Neuronal stem cell (in vitro differentiated cells): ENCODE results near the gene ADAMTSL5.

Experiments used
- DNase-seq: peaks from one replicate; pipeline ENCODE4 v3.0.0-alpha.2; 2013; ENCODE audit warnings: low spot score
- H2AFZ ChIP-seq: one replicate; pipeline ENCODE4 v1.6.1; 2013; ENCODE audit warnings: mild to moderate bottlenecking, low read length, inconsistent platforms
- H2AK5ac ChIP-seq: 2 replicates; pipeline ENCODE4 v1.6.1; 2013; ENCODE audit warnings: low read depth, mild to moderate bottlenecking, inconsistent platforms, low read length, moderate library complexity, mixed read lengths
- H2BK120ac ChIP-seq: 2 replicates; pipeline ENCODE4 v1.6.1; 2013; ENCODE audit warnings: low read depth, mild to moderate bottlenecking, inconsistent platforms, low read length, moderate library complexity, mixed read lengths
- H2BK12ac ChIP-seq: one replicate; pipeline ENCODE4 v1.6.1; 2013; ENCODE audit warnings: low read length, inconsistent platforms
- H2BK15ac ChIP-seq: 2 replicates; pipeline ENCODE4 v1.6.1; 2013; ENCODE audit warnings: mild to moderate bottlenecking, low read length, inconsistent platforms, mixed read lengths
- H2BK5ac ChIP-seq: one replicate; pipeline ENCODE4 v1.6.1; 2013; ENCODE audit warnings: inconsistent platforms, mild to moderate bottlenecking, low read length, moderate library complexity
- H3K14ac ChIP-seq: one replicate; pipeline ENCODE4 v1.6.1; 2013; ENCODE audit warnings: low read length, inconsistent platforms
- H3K18ac ChIP-seq: 2 replicates; pipeline ENCODE4 v1.6.1; 2013; ENCODE audit warnings: low read length, inconsistent platforms
- H3K23ac ChIP-seq: 2 replicates; pipeline ENCODE4 v1.6.1; 2013; ENCODE audit warnings: low read depth, mild to moderate bottlenecking, mixed read lengths, low read length, inconsistent platforms; ENCODE audit not compliant: poor library complexity
- H3K27ac ChIP-seq: replicated peaks from 3 replicates; pipeline ENCODE4 v1.5.1; 2013; ENCODE audit warnings: low read length, inconsistent platforms
- H3K27me3 ChIP-seq, 3 experiments: 2 replicates each; pipeline ENCODE4 v1.6.1; 2013; ENCODE audit warnings: low read length in 3 of 3, mild to moderate bottlenecking in 2 of 3, inconsistent platforms in 1 of 3, low read depth in 1 of 3, mixed read lengths in 1 of 3, moderate library complexity in 1 of 3; ENCODE audit not compliant: control insufficient read depth in 3 of 3, insufficient read depth in 3 of 3
- H3K36me3 ChIP-seq, 2 donors: replicated peaks in 1 of 2; 2 replicates each; pipeline ENCODE4 v1.6.1; 2013; ENCODE audit warnings: low read length in 2 of 2; ENCODE audit not compliant: control insufficient read depth in 2 of 2, insufficient read depth in 2 of 2
- H3K4ac ChIP-seq: 2 replicates; pipeline ENCODE4 v1.6.1; 2013; ENCODE audit warnings: inconsistent platforms, mild to moderate bottlenecking, low read length, moderate library complexity
- H3K4me1 ChIP-seq, 2 donors: 1 replicate in 1 of 2; 2 replicates in 1 of 2; pipeline ENCODE4 v1.6.1; 2013; ENCODE audit warnings: low read length in 2 of 2, low read depth in 1 of 2; ENCODE audit not compliant: control insufficient read depth in 2 of 2, insufficient read depth in 1 of 2
- H3K4me2 ChIP-seq: one replicate; pipeline ENCODE4 v1.6.1; 2013; ENCODE audit warnings: mild to moderate bottlenecking, low read length, inconsistent platforms; ENCODE audit not compliant: insufficient read depth, poor library complexity, severe bottlenecking
- H3K4me3 ChIP-seq, 2 donors: 2 replicates each; pipeline ENCODE4 v1.5.1; 2013; ENCODE audit warnings: low read length in 2 of 2, mild to moderate bottlenecking in 2 of 2, inconsistent platforms in 1 of 2, moderate library complexity in 1 of 2
- H3K79me1 ChIP-seq: one replicate; pipeline ENCODE4 v1.6.1; 2013; ENCODE audit warnings: low read depth, mild to moderate bottlenecking, inconsistent platforms, low read length, moderate library complexity
- H3K9ac ChIP-seq: one replicate; pipeline ENCODE4 v1.6.1; 2013; ENCODE audit warnings: mild to moderate bottlenecking, low read depth, low read length, inconsistent platforms; ENCODE audit not compliant: poor library complexity
- H3K9me3 ChIP-seq, 2 donors: replicated peaks in 1 of 2; 2 replicates each; pipeline versions ENCODE3 to v1.6.1; 2013; ENCODE audit warnings: low read length in 2 of 2, mild to moderate bottlenecking in 2 of 2, inconsistent platforms in 1 of 2, low read depth in 1 of 2, mixed read lengths in 1 of 2, moderate library complexity in 1 of 2; ENCODE audit not compliant: control insufficient read depth in 2 of 2, insufficient read depth in 1 of 2
- H4K8ac ChIP-seq: one replicate; pipeline ENCODE4 v1.6.1; 2013; ENCODE audit warnings: low read depth, mild to moderate bottlenecking, inconsistent platforms, low read length, moderate library complexity
- H4K91ac ChIP-seq: one replicate; pipeline ENCODE4 v1.6.1; 2013; ENCODE audit warnings: low read length, low read depth, mild to moderate bottlenecking, inconsistent platforms; ENCODE audit not compliant: poor library complexity
- WGBS, 2 donors: extraction: QIAGEN DNeasy Blood & Tissue Kit; methylation state at CpG; one replicate each; pipeline ENCODE4 v1.1.7; 2013; ENCODE audit warnings: missing lambda C conversion rate in 2 of 2, mixed read lengths in 1 of 2; ENCODE audit not compliant: insufficient read length in 2 of 2, insufficient replicate concordance in 1 of 2; ENCODE audit errors: extremely low coverage in 2 of 2; 5-methylcytosine and 5-hydroxymethylcytosine counted together

Gene ADAMTSL5

GRCh38 chr19:1473085-1473851 lies 39.6 kb downstream of the ADAMTSL5 start:
- no peak overlapping the region for H2BK12ac ChIP-seq
- H2BK15ac ChIP-seq, result peak overlapping the region; percentile 56
- H3K36me3 ChIP-seq, result peaks cover 2 to 41% of the 10 kb centered on the region in 2 donors
- peaks cover 0 to 35% (median 17%) of the 10 kb centered on the region in 3 experiments for H3K27me3 ChIP-seq
- no peak overlapping the region for H2BK5ac ChIP-seq
- peak overlapping the region; percentile 18 for H3K18ac ChIP-seq
- H3K4me1 ChIP-seq, result peaks cover 7 to 21% of the 10 kb centered on the region in 2 donors
- H3K9ac ChIP-seq, result peak overlapping the region; percentile 30
- H2AK5ac ChIP-seq, result peak overlapping the region; percentile 34
- no peak overlapping the region for H4K8ac ChIP-seq
- no peak overlapping the region for H3K4ac ChIP-seq
- WGBS, 2 donors, result no CpG with 5 or more reads among the region's 20 CpGs
- H2BK120ac ChIP-seq, result no peak overlapping the region
- H3K9me3 ChIP-seq, result peaks cover 0 to 3% of the 10 kb centered on the region in 2 donors
- no peak overlapping the region for H2AFZ ChIP-seq
- no peak overlapping the region for H3K27ac ChIP-seq
- H3K14ac ChIP-seq, result peak overlapping the region; percentile 96
- peak overlapping the region; percentile 83 for H3K23ac ChIP-seq
- no peak overlapping the region for H3K4me2 ChIP-seq
- H3K4me3 ChIP-seq, result no peak overlapping the region
- DNase-seq, result no peak
- peaks cover 22% of the 10 kb centered on the region for H3K79me1 ChIP-seq
- no peak overlapping the region for H4K91ac ChIP-seq

DNA sequence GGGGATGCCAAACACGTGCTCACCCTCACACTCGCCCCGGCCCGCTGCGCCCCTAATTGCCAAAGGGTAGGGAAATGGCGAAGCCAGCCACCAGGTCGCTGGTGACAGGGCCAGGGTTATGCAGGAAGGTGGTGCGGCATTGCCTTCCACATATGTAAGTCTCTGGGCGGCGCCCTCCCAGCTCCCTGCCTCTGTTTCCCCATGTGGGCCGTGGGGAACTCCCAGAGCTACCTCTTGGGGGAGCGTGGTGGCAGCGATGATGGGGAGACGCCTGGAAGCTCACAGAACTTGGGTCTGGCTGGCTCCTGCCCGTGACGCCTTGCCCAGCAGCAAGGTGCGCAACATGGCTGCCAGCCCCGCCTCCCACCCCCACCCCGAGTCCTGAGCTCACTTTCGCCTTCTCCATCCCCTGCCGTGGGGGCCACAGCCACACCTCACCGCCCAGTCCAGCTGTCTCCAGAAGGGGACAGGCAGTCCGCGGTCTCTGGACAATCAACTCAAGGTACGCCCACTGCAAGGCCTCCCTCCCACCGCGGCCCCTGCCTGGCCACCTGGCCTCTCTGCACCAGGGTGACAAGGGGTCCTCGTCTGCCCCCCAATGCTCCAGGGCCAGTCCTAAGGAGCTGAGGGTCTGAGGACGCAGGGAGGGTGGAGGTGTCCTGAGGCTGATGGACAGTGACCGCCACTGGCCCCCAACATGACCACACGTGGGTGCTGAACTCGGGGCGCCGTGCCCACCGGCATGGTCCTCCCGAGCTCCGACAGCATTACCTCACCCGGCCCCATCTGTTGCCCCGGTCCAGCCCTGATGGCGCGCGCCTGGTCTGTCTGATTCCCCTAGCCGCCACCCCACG lies 40.4 kb downstream of the ADAMTSL5 start:
- peaks cover 0 to 43% (median 25%) of the 10 kb centered on the region in 3 experiments for H3K27me3 ChIP-seq
- no peak overlapping the region for H2AFZ ChIP-seq
- no peak overlapping the region for H3K27ac ChIP-seq
- H2BK12ac ChIP-seq, result no peak overlapping the region
- peak overlapping the region; percentile 79 for H3K9ac ChIP-seq
- DNase-seq, result no peak
- H3K23ac ChIP-seq, result peak overlapping the region; percentile 94
- peaks cover 2 to 47% of the 10 kb centered on the region in 2 donors for H3K36me3 ChIP-seq
- WGBS, 2 donors, result no CpG with 5 or more reads among the region's 44 CpGs
- peak overlapping the region; percentile 62 for H2BK15ac ChIP-seq
- H3K18ac ChIP-seq, result peak overlapping the region; percentile 78
- H3K14ac ChIP-seq, result peak overlapping the region; percentile 96
- peak overlapping the region; percentile 65 for H2AK5ac ChIP-seq
- peaks cover 0 to 4% of the 10 kb centered on the region in 2 donors for H3K9me3 ChIP-seq
- H3K4me3 ChIP-seq, result no peak overlapping the region
- peak overlapping the region; percentile 21 for H2BK5ac ChIP-seq
- H3K79me1 ChIP-seq, result peaks cover 25% of the 10 kb centered on the region
- H4K8ac ChIP-seq, result no peak overlapping the region
- peaks cover 7 to 21% of the 10 kb centered on the region in 2 donors for H3K4me1 ChIP-seq
- no peak overlapping the region for H3K4ac ChIP-seq
- H4K91ac ChIP-seq, result no peak overlapping the region
- no peak overlapping the region for H3K4me2 ChIP-seq
- H2BK120ac ChIP-seq, result peak overlapping the region; percentile 54

- Histone ChIP-seq H3K27me3 (peaks cover 0 to 52% (median 34%) of the 10 kb centered on the region in 3 experiments), H2AK5ac (peak overlapping the region; percentile 86), H2BK15ac (peak overlapping the region; percentile 62), H2BK5ac (peak overlapping the region; percentile 21), H2BK120ac (peak overlapping the region; percentile 54), H3K4ac (peak overlapping the region; percentile 76), H3K9me3 (peaks cover 0 to 5% of the 10 kb centered on the region in 2 donors), H3K36me3 (peaks cover 2 to 45% of the 10 kb centered on the region in 2 donors), H3K9ac (peak overlapping the region; percentile 87), H3K23ac (peak overlapping the region; percentile 94), H3K4me2 (peak overlapping the region; percentile 94), H2AFZ (no peak overlapping the region), H3K18ac (peak overlapping the region; percentile 87), H3K27ac (no peak overlapping the region), H4K91ac (no peak overlapping the region), H3K14ac (peak overlapping the region; percentile 85), H4K8ac (peak overlapping the region; percentile 74), H3K4me3 (no peak overlapping the region), H3K79me1 (peaks cover 26% of the 10 kb centered on the region), H3K4me1 (peaks cover 7 to 26% of the 10 kb centered on the region in 2 donors), H2BK12ac (peak overlapping the region; percentile 80)
- no CpG with 5 or more reads among the region's 24 CpGs for WGBS, 2 donors
- DNase-seq, result no peak
These were observed 41.2 kb downstream of the ADAMTSL5 start for GRCh38 chr19:1471515-1472160.
